ENCODE measurements around the gene RPS18. TPM values are rescaled to one million over a fixed set of nuclear protein-coding genes. Genes with fewer than 3 reads are reported as not detected.

The RPS18 gene
- total and polyA plus RNA-seq, 2 of the 13 experiments (the other 11 are each of a cell fraction or from before 2014, with no cell fraction given), result 3,896 to 5,806 TPM

- TF ChIP-seq ZNF576 (CRISPR knock-in tag; IDR thresholded peaks at IDR 0.05), result peak; percentile 87; the same call in 1 of the 2 replicates
- no peak for TF ChIP-seq ZNF850 (CRISPR knock-in tag; conservative IDR thresholded peaks at IDR 0.05)
- 0 out of 2 replicates have a peak, but pooled peaks have one; percentile 51 for TF ChIP-seq GATA4 (IDR thresholded peaks at IDR 0.05; ENCODE audit: borderline replicate concordance, low read depth)
- no peak for TF ChIP-seq CENPX (CRISPR knock-in tag; IDR thresholded peaks at IDR 0.05)
- TF ChIP-seq POLR2AphosphoS2 (IDR thresholded peaks at IDR 0.05; ENCODE audit: low read depth, low read length), result 0 out of 2 replicates have a peak, but pooled peaks have one; percentile 38
- no peak for TF ChIP-seq ZNF570 (CRISPR knock-in tag; IDR thresholded peaks at IDR 0.05; ENCODE audit: borderline replicate concordance)
- peak; percentile 50 for TF ChIP-seq RXRA (CRISPR knock-in tag; IDR thresholded peaks at IDR 0.05)
- TF ChIP-seq ZBTB38 (CRISPR knock-in tag; IDR thresholded peaks at IDR 0.05), result peak; percentile 12; the same call in 1 of the 2 replicates
- TF ChIP-seq TCF7 (IDR thresholded peaks at IDR 0.05; ENCODE audit: low read depth), result no peak
- no peak for TF ChIP-seq KAT2B (IDR thresholded peaks at IDR 0.05; ENCODE audit: borderline replicate concordance, low read depth, low read length)
- TF ChIP-seq GLMP (CRISPR knock-in tag; IDR thresholded peaks at IDR 0.05; ENCODE audit: borderline replicate concordance), result 0 out of 2 replicates have a peak, but pooled peaks have one; percentile 3
- TF ChIP-seq GZF1 (CRISPR knock-in tag; IDR thresholded peaks at IDR 0.05), result no peak; the same call in 1 of the 2 replicates
- peak; percentile 90 for TF ChIP-seq ELF4 (CRISPR knock-in tag; IDR thresholded peaks at IDR 0.05; ENCODE audit: borderline replicate concordance)
- peak; percentile 63 for TF ChIP-seq ZNF407 (CRISPR knock-in tag; IDR thresholded peaks at IDR 0.05; ENCODE audit: not compliant biosample characterization)
- peak in 1 of 2 experiments; percentile 24; a peak in 2 of 4 replicates for TF ChIP-seq ATF4 (CRISPR knock-in tag; IDR thresholded peaks at IDR 0.05)
- TF ChIP-seq ZNF232 (CRISPR knock-in tag; IDR thresholded peaks at IDR 0.05; ENCODE audit: borderline replicate concordance), result peak; percentile 91
- TF ChIP-seq TBP (CRISPR knock-in tag; IDR thresholded peaks at IDR 0.05), result no peak; the same call in 1 of the 2 replicates
Observed at GRCh38 chr6:33299237-33299944, 27.5 kb downstream of the RPS18 start (continued).

Measured in HepG2 (cell line).